Osteoblast (primary cell): Measurements from ENCODE around the gene KDM5C. TPM values are rescaled to one million over a fixed set of nuclear protein-coding genes. Genes with fewer than 3 reads are reported as not detected.

ENCODE experiments used
- DNase-seq: peaks from one replicate; pipeline ENCODE4 v3.0.0; 2011; ENCODE audit warnings: low spot score, mixed read lengths; ENCODE audit not compliant: insufficient read length; ENCODE audit errors: missing footprints
- H2AFZ ChIP-seq: 2 replicates; pipeline ENCODE4 v1.6.0; 2011; ENCODE audit warnings: mild to moderate bottlenecking, low read length
- H3K27ac ChIP-seq: 2 replicates; pipeline ENCODE4 v1.5.1; 2011; ENCODE audit warnings: mild to moderate bottlenecking, low read depth, low read length, moderate library complexity
- H3K27me3 ChIP-seq: 2 replicates; pipeline ENCODE4 v1.6.0; 2012; ENCODE audit warnings: mild to moderate bottlenecking, control low read depth, inconsistent platforms, low read length, moderate library complexity; ENCODE audit not compliant: insufficient read depth
- H3K36me3 ChIP-seq: 2 replicates; pipeline ENCODE4 v1.5.1; 2011; ENCODE audit warnings: mild to moderate bottlenecking, low read length, control low read depth, moderate library complexity; ENCODE audit not compliant: insufficient read depth
- H3K4me1 ChIP-seq: 2 replicates; pipeline ENCODE4 v1.5.1; 2011; ENCODE audit warnings: mild to moderate bottlenecking, low read length, control low read depth, moderate library complexity; ENCODE audit not compliant: insufficient read depth
- H3K4me2 ChIP-seq: 2 replicates; pipeline ENCODE4 v1.6.0; 2011; ENCODE audit warnings: mild to moderate bottlenecking, low read length; ENCODE audit not compliant: insufficient read depth
- H3K4me3 ChIP-seq: fragments of 200-600 bp; sonication (generic); 3 replicates; pipeline ENCODE4 v1.5.1; 2012; ENCODE audit warnings: mild to moderate bottlenecking, low read length, inconsistent platforms; ENCODE audit not compliant: insufficient read depth
- H3K79me2 ChIP-seq: 2 replicates; pipeline ENCODE4 v1.6.0; 2012; ENCODE audit warnings: mild to moderate bottlenecking, low read length, control low read depth, inconsistent platforms; ENCODE audit not compliant: insufficient read depth
- H3K9me3 ChIP-seq: 2 replicates; pipeline ENCODE4 v1.5.1; 2011; ENCODE audit warnings: low read depth, low read length, control low read depth
- H4K20me1 ChIP-seq: 2 replicates; pipeline ENCODE4 v1.6.0; 2012; ENCODE audit warnings: mild to moderate bottlenecking, low read length, control low read depth; ENCODE audit not compliant: insufficient read depth
- CTCF ChIP-seq: IDR thresholded peaks from 2 replicates; pipeline ENCODE4 v1.5.1; 2011; ENCODE audit warnings: mild to moderate bottlenecking, low read depth, low read length, moderate library complexity; ENCODE audit errors: extremely low read depth
- total RNA-seq: library from RNA; depleted of rRNA; stranded (reverse); fragments of >200 nt; gene quantifications from 2 replicates; pipeline ENCODE4 v1.2.3, GENCODE V29; 2012

The KDM5C gene
- total RNA-seq, 1 donor = 104 TPM

GRCh38 chrX:53211391-53211978 lies 13.5 kb downstream of the KDM5C start:
- Histone ChIP-seq H3K27ac (no peak overlapping the region), H3K79me2 (peaks cover 2% of the 10 kb centered on the region), H3K36me3 (peaks cover 84% of the 10 kb centered on the region), H2AFZ (no peak overlapping the region), H3K4me2 (no peak overlapping the region), H3K27me3 (no peaks in the 10 kb centered on the region), H3K4me1 (no peaks in the 10 kb centered on the region), H3K9me3 (no peaks in the 10 kb centered on the region), H4K20me1 (peaks cover 22% of the 10 kb centered on the region), H3K4me3 (no peak overlapping the region)
- no peak for TF ChIP-seq CTCF
- DNase-seq = no peak

- no peaks in the 10 kb centered on the region for H3K27me3 ChIP-seq
- no peaks in the 10 kb centered on the region for H3K9me3 ChIP-seq
- DNase-seq = no peak
- H4K20me1 ChIP-seq = peaks cover 5% of the 10 kb centered on the region
- no peak for TF ChIP-seq CTCF
- H3K27ac ChIP-seq = no peak overlapping the region
- no peaks in the 10 kb centered on the region for H3K79me2 ChIP-seq
- no peak overlapping the region for H3K4me3 ChIP-seq
- peaks cover 89% of the 10 kb centered on the region for H3K36me3 ChIP-seq
- no peak overlapping the region for H2AFZ ChIP-seq
- H3K4me1 ChIP-seq = no peaks in the 10 kb centered on the region
- no peak overlapping the region for H3K4me2 ChIP-seq
These were observed 28.3 kb downstream of the KDM5C start for GRCh38 chrX:53196678-53197077.

DNA sequence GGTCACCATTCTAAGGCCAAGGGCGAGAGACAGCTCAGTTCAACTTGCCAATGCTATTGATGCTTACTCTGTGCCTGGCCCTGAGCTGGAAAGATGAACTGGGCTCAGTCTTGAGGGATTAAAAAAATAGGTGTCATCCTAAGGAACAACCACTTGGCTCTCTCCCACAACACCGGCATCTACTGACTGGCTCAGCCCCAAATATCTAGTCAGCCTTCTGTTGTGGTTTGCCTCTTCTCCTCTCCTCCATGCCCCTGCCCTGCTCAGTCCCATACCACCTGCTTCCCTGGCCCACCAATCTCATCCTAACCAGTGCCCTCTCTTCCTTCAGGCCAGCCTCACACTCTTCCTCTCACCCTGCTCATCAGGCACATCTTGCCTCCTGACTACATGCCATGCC lies 29.6 kb downstream of the KDM5C start:
- H2AFZ ChIP-seq = no peak overlapping the region
- H3K27ac ChIP-seq = no peak overlapping the region
- no peak for TF ChIP-seq CTCF
- peaks cover 3% of the 10 kb centered on the region for H4K20me1 ChIP-seq
- no peak overlapping the region for H3K4me3 ChIP-seq
- H3K79me2 ChIP-seq = no peaks in the 10 kb centered on the region
- DNase-seq = no peak
- no peaks in the 10 kb centered on the region for H3K27me3 ChIP-seq
- H3K36me3 ChIP-seq = peaks cover 76% of the 10 kb centered on the region
- no peaks in the 10 kb centered on the region for H3K4me1 ChIP-seq
- no peaks in the 10 kb centered on the region for H3K9me3 ChIP-seq
- no peak overlapping the region for H3K4me2 ChIP-seq

DNA sequence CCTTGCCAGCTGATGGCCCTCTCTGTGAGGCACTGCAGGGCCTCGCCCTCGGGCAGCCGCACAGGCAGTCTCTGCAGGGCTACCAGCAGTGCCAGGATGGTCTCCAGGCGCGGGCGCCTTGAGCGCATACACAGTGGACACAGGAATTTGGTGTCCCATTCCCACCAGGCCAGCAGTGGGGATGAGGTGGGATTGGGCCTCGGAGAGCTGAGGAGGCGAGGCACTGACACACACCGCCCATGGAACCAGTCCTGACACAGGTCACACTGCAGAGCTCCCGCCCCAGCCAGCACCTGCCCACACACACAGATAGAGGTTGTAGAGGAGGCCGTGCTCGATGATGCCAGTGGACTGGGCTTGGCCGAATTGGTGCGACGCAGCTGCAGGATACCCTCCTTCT lies 30.7 kb downstream of the KDM5C start:
- H2AFZ ChIP-seq = no peak overlapping the region
- H3K9me3 ChIP-seq = no peaks in the 10 kb centered on the region
- H3K79me2 ChIP-seq = no peaks in the 10 kb centered on the region
- no peak overlapping the region for H3K4me2 ChIP-seq
- peaks cover 65% of the 10 kb centered on the region for H3K36me3 ChIP-seq
- H3K4me3 ChIP-seq = no peak overlapping the region
- H4K20me1 ChIP-seq = peaks cover 3% of the 10 kb centered on the region
- TF ChIP-seq CTCF = no peak
- no peaks in the 10 kb centered on the region for H3K27me3 ChIP-seq
- H3K27ac ChIP-seq = no peak overlapping the region
- no peak for DNase-seq
- H3K4me1 ChIP-seq = no peaks in the 10 kb centered on the region
